Stimulated activated naive CD8-positive, alpha-beta T cell treated with anti-CD3 and anti-CD28 coated beads, Interleukin-15, amount 100 ng/mL, for 72 hours (primary cell): ENCODE measurements around the gene SOX18.
"Not testable (repeated sequence)": the region's sequence is repeated elsewhere in the genome, so short reads cannot be mapped to it uniquely, and the experiment has no call there.

ENCODE experiments used
- ATAC-seq: fragments of 150-1000 bp; cut with Tn5 transposase; 2 replicates; pipeline ENCODE4 v1.10.0; 2021; ENCODE audit warnings: mild to moderate bottlenecking, moderate library complexity
- DNase-seq, 2 donors: peaks; one replicate each; pipeline ENCODE4 v3.0.0; 2021 to 2022
- H3K27ac Mint-ChIP-seq, 2 donors: one replicate each; pipeline ENCODE4 v1.8.0; 2022; ENCODE audit warnings: mild to moderate bottlenecking in 2 of 2, mixed read lengths in 2 of 2, moderate library complexity in 2 of 2
- H3K27me3 Mint-ChIP-seq: one replicate; pipeline ENCODE4 v1.8.0; 2022; ENCODE audit warnings: mixed read lengths
- H3K4me1 Mint-ChIP-seq: one replicate; pipeline ENCODE4 v1.8.0; 2022; ENCODE audit warnings: mild to moderate bottlenecking, mixed read lengths
- H3K4me3 Mint-ChIP-seq, 2 donors: one replicate each; pipeline ENCODE4 v1.8.0; 2022; ENCODE audit warnings: mild to moderate bottlenecking in 2 of 2, mixed read lengths in 2 of 2, moderate library complexity in 1 of 2
- H3K9me3 Mint-ChIP-seq, 2 donors: one replicate each; pipeline ENCODE4 v1.8.0; 2022; ENCODE audit warnings: mixed read lengths in 2 of 2

Gene SOX18

DNA sequence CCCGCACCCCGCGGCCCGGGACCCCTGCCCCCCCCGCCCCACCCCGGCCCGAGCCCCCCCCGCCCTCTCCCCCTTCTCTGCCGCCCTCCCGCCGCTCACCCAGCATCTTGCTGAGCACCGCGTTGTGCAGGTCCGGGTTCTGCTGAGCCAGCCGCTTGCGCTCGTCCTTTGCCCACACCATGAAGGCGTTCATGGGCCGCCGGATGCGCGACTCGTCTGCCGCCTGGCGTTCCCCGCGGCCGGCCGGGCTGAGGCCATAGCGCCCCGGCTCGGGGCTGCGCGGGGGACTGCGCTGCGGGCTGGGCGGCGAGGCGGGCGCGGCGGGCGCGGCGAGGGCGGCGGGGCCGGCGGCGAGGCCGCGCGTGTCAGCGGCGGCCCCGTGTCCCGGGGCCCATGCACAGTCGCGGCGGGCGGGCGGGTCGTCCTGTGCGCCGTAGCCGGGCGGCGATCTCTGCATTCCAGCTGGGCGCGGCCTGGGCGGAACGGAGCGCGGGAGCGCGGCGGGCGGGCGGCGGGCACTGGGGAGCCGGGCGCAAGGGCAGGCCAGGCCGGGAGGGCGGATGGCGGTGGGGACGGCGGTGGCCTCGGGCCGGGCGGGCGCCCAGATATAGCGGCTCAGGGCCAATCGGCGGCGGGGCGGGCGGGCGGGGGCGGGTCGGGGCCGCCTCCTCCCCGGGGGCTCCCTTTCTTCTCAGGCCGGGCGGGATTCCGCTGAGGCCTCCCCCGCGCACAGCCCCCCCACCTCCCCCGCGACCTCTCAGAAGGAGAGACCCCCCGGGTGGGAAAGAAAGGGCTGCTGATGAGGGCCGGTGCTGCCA is at the start of gene SOX18:
Gene SOX18, minus strand, starts transcription at position 580 of the 818 bp plus-strand sequence. Its CDS starts 123 bp downstream, at position 457.
- peak in 1 of 2 donors; percentile 64 for DNase-seq
- ATAC-seq = peak; percentile 71
- peaks cover 79% of the 10 kb centered on the region for H3K27me3 Mint-ChIP-seq

DNA sequence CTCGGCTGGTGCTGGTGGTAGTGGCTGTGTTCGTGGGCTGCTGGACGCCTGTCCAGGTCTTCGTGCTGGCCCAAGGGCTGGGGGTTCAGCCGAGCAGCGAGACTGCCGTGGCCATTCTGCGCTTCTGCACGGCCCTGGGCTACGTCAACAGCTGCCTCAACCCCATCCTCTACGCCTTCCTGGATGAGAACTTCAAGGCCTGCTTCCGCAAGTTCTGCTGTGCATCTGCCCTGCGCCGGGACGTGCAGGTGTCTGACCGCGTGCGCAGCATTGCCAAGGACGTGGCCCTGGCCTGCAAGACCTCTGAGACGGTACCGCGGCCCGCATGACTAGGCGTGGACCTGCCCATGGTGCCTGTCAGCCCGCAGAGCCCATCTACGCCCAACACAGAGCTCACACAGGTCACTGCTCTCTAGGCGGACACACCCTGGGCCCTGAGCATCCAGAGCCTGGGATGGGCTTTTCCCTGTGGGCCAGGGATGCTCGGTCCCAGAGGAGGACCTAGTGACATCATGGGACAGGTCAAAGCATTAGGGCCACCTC is 49.1 kb upstream of the SOX18 start:
- no peak overlapping the region for H3K4me3 Mint-ChIP-seq
- ATAC-seq = no peak
- peaks cover 25% of the 10 kb centered on the region for H3K27me3 Mint-ChIP-seq
- H3K27ac Mint-ChIP-seq = no peak overlapping the region
- H3K9me3 Mint-ChIP-seq = peaks cover 0 to 5% of the 10 kb centered on the region in 2 donors
- DNase-seq = no peak
- H3K4me1 Mint-ChIP-seq = peaks cover 37% of the 10 kb centered on the region

More for the DNA sequence above, at the start of gene SOX18:
- peak within 1 kb of the TSS; percentile 80 to 81 for H3K4me3 Mint-ChIP-seq
- peaks cover 33% of the 10 kb centered on the region for H3K4me1 Mint-ChIP-seq
- H3K9me3 Mint-ChIP-seq = no peaks in the 10 kb centered on the region
- no peak within 1 kb of the TSS for H3K27ac Mint-ChIP-seq

DNA sequence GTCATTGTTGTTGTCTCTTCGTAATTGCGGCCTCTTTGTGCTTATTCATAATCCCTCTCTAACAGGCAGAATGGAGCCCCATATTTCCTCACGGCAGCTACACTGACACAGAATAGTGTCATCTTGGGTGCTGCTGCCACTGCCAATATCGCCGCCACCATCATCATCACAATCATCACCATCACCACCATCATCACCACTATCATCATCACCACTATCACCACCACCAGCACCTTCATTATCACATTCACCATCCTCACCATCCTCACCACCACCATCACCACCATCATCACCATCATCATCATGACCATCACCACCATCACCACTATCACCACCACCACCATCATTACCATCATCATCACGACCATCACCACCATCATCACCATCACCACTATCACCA is 47.1 kb upstream of the SOX18 start:
- DNase-seq (no peak), ATAC-seq (no peak)
- H3K4me1 Mint-ChIP-seq = peaks cover 27% of the 10 kb centered on the region
- peaks cover 7% of the 10 kb centered on the region for H3K27me3 Mint-ChIP-seq
- peaks cover 0 to 5% of the 10 kb centered on the region in 2 donors for H3K9me3 Mint-ChIP-seq
- H3K4me3 Mint-ChIP-seq = no peak overlapping the region
- no peak overlapping the region for H3K27ac Mint-ChIP-seq

DNA sequence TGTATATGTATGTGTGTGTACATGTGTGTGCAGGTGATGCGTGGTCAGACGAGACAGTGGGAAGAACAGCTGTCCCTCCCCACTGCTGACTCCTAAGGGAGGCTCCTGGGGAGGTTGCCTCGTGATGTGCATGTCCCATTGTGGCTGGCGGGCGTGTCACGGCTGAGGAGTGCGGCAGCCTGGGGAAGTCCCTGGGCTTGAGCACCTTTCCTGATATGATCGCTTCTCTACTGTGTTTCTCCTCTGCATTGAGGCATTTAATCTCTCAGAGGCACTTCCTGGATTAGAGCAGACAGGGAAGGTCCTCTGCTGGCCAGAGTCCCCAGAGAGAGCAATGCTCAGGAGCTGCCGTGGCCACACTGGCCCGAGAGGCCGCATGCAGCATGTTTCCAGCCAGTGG is 46.5 kb upstream of the SOX18 start:
- Mint-ChIP-seq H3K27ac (no peak overlapping the region), H3K4me1 (peaks cover 21% of the 10 kb centered on the region), H3K4me3 (no peak overlapping the region), H3K9me3 (peaks cover 0 to 5% of the 10 kb centered on the region in 2 donors), H3K27me3 (peaks cover 1% of the 10 kb centered on the region)
- ATAC-seq = no peak
- DNase-seq = no peak

DNA sequence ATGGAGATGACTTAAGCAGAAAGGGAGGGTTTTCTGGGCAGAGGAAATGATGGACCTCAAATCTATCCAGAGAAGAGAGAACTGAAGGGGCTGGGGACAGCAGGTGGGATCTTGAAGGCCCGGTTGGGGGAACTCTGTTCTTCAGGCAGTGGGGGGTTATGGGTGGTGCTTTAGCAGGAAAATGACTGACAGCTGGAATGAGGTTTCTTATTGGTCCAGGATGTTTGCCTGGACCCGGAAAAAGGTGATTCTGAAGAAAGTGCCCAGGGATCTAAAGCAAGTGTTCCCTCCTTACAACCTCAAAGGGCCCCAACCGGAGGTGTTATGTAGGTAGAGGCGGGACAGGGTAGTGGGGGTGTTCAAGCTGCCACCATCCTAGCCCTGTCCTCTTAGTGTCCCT is 46.0 kb upstream of the SOX18 start:
- H3K27me3 Mint-ChIP-seq = no peaks in the 10 kb centered on the region
- peaks cover 16% of the 10 kb centered on the region for H3K4me1 Mint-ChIP-seq
- H3K4me3 Mint-ChIP-seq = no peak overlapping the region
- no peak overlapping the region for H3K27ac Mint-ChIP-seq
- peaks cover 0 to 5% of the 10 kb centered on the region in 2 donors for H3K9me3 Mint-ChIP-seq
- ATAC-seq = no peak
- no peak for DNase-seq

DNA sequence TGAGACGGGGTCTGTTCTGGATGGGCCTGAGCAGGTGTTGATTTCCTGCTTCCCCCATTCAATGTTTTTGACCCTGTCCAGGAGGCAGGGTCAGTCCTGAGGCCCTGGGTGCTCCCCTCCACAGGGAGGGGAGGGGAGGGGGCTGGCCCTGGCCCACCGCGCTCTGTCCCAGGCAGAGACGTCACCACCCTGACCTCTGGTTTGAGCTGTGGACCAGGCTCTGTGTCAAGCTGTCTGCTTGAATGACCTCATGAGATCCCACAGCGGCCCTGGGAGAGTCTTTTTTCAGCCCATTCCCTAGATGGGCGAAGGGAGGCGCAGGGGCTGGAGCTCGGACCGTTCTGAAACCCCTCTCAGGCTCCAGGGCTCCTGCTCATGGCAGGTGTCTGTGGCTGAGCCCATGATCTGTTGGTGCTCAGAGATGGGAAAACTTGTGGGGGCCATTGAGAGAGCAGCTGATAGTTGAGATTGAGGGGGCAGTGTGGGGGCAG is 43.6 kb upstream of the SOX18 start:
- ATAC-seq = peak; percentile 26

DNA sequence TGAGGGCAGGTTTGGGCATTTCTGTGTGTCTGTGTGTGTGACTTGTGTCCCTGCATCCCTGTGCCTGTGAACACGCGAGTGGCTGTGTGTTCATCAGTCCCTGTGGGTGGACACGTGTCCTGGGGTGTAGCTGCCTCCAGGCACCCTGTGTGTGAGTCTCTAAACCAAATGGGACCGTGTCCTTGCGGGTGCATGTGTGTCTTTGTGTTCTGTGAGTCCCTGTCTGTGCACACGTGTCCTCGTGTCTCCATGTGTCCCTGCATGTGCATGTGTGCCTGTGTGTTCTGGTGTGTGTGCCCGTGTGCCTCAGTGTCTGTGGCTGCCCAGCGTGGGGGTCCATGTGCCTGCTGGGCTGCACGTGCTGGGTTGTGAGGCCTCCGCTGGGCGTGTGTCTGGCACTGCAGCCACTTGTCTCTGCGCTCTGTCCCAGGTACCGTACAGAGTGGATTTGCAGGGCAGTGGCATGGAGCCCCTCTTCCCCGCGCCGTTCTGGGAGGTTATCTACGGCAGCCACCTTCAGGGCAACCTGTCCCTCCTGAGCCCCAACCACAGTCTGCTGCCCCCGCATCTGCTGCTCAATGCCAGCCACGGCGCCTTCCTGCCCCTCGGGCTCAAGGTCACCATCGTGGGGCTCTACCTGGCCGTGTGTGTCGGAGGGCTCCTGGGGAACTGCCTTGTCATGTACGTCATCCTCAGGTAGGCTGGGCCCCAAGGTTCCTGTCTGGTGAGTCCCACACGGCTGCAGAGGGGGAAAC is 43.0 kb upstream of the SOX18 start:
- Mint-ChIP-seq H3K4me3 (no peak overlapping the region), H3K27me3 (no peaks in the 10 kb centered on the region), H3K27ac (no peak overlapping the region), H3K9me3 (peaks cover 5% of the 10 kb centered on the region in 2 donors), H3K4me1 (peaks cover 5% of the 10 kb centered on the region)
- ATAC-seq (peak; percentile 19), DNase-seq (no peak)

More for the DNA sequence above, 43.6 kb upstream of the SOX18 start:
- no peak overlapping the region for H3K4me3 Mint-ChIP-seq
- no peaks in the 10 kb centered on the region for H3K27me3 Mint-ChIP-seq
- H3K9me3 Mint-ChIP-seq = peaks cover 0 to 5% of the 10 kb centered on the region in 2 donors
- H3K4me1 Mint-ChIP-seq = peaks cover 5% of the 10 kb centered on the region
- H3K27ac Mint-ChIP-seq = no peak overlapping the region
- DNase-seq = no peak

GRCh38 chr20:64091770-64092169 is 42.3 kb upstream of the SOX18 start:
- ATAC-seq (peak; percentile 21), DNase-seq (no peak)
- peaks cover 5% of the 10 kb centered on the region for H3K4me1 Mint-ChIP-seq
- no peak overlapping the region for H3K27ac Mint-ChIP-seq
- no peaks in the 10 kb centered on the region for H3K27me3 Mint-ChIP-seq
- peaks cover 2 to 8% of the 10 kb centered on the region in 2 donors for H3K9me3 Mint-ChIP-seq
- H3K4me3 Mint-ChIP-seq = no peak overlapping the region

DNA sequence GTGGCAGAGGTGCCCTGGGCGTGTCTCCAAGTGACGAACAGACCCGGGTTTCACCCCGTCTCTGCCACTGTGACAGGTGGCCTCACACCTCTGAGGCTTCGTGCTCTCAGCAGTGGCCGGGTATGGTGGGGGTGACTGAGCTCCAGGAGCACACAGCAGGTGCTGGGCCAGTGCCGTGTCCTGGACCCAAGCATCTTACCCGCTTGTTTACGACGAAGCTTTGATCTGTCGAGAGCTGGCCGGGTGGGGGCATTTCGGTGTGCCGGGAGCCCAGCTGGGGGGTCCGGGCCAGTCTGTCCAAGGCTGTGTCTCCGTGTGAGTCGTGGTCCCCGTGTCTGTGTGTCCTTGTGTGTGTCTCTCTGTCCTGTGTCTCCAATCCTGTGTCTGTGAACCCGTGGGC is 41.9 kb upstream of the SOX18 start:
- peak; percentile 11 for ATAC-seq
- Mint-ChIP-seq H3K27ac (no peak overlapping the region), H3K4me3 (no peak overlapping the region)

GRCh38 chr20:64090165-64090564 is 40.7 kb upstream of the SOX18 start:
- DNase-seq = no peak
- peaks cover 5% of the 10 kb centered on the region for H3K4me1 Mint-ChIP-seq
- no peak overlapping the region for H3K4me3 Mint-ChIP-seq
- peaks cover 0 to 12% of the 10 kb centered on the region in 2 donors for H3K9me3 Mint-ChIP-seq
- peaks cover 8% of the 10 kb centered on the region for H3K27me3 Mint-ChIP-seq
- no peak overlapping the region for H3K27ac Mint-ChIP-seq
- no peak for ATAC-seq

More for the DNA sequence above, 41.9 kb upstream of the SOX18 start:
- Mint-ChIP-seq H3K9me3 (peaks cover 0 to 12% of the 10 kb centered on the region in 2 donors), H3K27me3 (no peaks in the 10 kb centered on the region), H3K4me1 (peaks cover 5% of the 10 kb centered on the region)
- DNase-seq = no peak

DNA sequence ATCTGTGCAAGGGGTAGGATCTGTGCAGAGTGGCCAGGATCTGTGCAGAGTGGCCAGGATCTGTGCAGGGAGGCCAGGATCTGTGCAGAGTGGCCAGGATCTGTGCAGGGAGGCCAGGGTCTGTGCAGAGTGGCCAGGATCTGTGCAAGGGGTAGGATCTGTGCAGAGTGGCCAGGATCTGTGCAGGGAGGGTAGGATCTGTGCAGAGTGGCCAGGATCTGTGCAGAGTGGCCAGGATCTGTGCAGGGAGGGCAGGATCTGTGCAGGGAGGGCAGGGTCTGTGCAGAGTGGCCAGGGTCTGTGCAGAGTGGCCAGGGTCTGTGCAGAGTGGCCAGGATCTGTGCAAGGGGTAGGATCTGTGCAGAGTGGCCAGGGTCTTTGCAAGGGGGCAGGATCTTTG is 39.1 kb upstream of the SOX18 start:
- not testable (repeated sequence) for ATAC-seq, DNase-seq, H3K27ac Mint-ChIP-seq, H3K4me3 Mint-ChIP-seq
- Mint-ChIP-seq H3K9me3 (peaks cover 0 to 12% of the 10 kb centered on the region in 2 donors), H3K27me3 (peaks cover 21% of the 10 kb centered on the region), H3K4me1 (peaks cover 14% of the 10 kb centered on the region)

- H3K27me3 Mint-ChIP-seq = peaks cover 21% of the 10 kb centered on the region
- H3K9me3 Mint-ChIP-seq = peaks cover 0 to 12% of the 10 kb centered on the region in 2 donors
- not testable (repeated sequence) for DNase-seq, H3K4me3 Mint-ChIP-seq, ATAC-seq, H3K27ac Mint-ChIP-seq
- peaks cover 22% of the 10 kb centered on the region for H3K4me1 Mint-ChIP-seq
These were observed 37.9 kb upstream of the SOX18 start for GRCh38 chr20:64087226-64087825.

GRCh38 chr20:64086801-64087200 is 37.4 kb upstream of the SOX18 start:
- no peak for DNase-seq
- H3K4me1 Mint-ChIP-seq = peaks cover 26% of the 10 kb centered on the region
- peaks cover 25% of the 10 kb centered on the region for H3K27me3 Mint-ChIP-seq
- H3K4me3 Mint-ChIP-seq = no peak overlapping the region
- H3K27ac Mint-ChIP-seq = no peak overlapping the region
- H3K9me3 Mint-ChIP-seq = peaks cover 0 to 12% of the 10 kb centered on the region in 2 donors
- no peak for ATAC-seq

- peaks cover 43% of the 10 kb centered on the region for H3K4me1 Mint-ChIP-seq
- peaks cover 37% of the 10 kb centered on the region for H3K27me3 Mint-ChIP-seq
- peak overlapping the region; percentile 87 to 96 for H3K4me3 Mint-ChIP-seq
- peak overlapping the region in 1 of 2 donors; percentile 77 for H3K27ac Mint-ChIP-seq
- ATAC-seq (no peak), DNase-seq (no peak)
- H3K9me3 Mint-ChIP-seq = peaks cover 0 to 12% of the 10 kb centered on the region in 2 donors
These were observed 35.3 kb upstream of the SOX18 start for GRCh38 chr20:64084685-64085152.
